GM21515 (cell line): ENCODE data around the gene PKN3.
"Not testable (repeated sequence)": the region's sequence is repeated elsewhere in the genome, so short reads cannot be mapped to it uniquely, and the experiment has no call there.

Experiments
- ATAC-seq: cut with Tn5 transposase; IDR thresholded peaks from one replicate; pipeline ENCODE4 v1.9.1; 2021; ENCODE audit not compliant: unreplicated experiment

PKN3 gene

GRCh38 chr9:128702445-128702948, at the start of gene PKN3:
Gene PKN3 (plus strand): TSS chr9:128702503. CDS start chr9:128702916, 413 bp downstream.
- peak; percentile 67 for ATAC-seq

GRCh38 chr9:128653908-128654307, 48.4 kb upstream of the PKN3 start:
- ATAC-seq = no peak

GRCh38 chr9:128654481-128654880, 47.8 kb upstream of the PKN3 start:
- no peak for ATAC-seq

- peak; percentile 67 for ATAC-seq
Observed at GRCh38 chr9:128656416-128657343, 45.6 kb upstream of the PKN3 start, which contains the start of gene DYNC2I2. Gene DYNC2I2 (minus strand): TSS chr9:128656847. CDS start chr9:128656726, 121 bp downstream.

DNA sequence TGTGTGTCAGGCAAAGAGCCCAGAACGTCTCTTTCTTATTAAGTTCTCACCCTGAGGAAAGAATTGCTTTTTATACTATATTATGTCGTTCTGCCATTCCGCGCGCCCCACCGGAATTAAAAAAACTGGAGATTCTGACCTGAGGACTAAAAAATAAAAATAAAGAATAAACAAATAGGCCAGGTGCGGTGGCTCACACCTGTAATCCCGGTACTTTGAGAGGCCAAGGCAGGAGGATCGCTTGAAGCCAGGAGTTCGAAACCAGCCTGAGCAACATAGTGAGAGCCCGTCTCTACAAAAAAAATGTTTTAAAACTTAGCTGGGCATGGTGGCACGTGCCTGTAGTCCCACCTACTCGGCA, 45.0 kb upstream of the PKN3 start:
- no peak for ATAC-seq

GRCh38 chr9:128657796-128658195, 44.5 kb upstream of the PKN3 start:
- no peak for ATAC-seq

- not testable (repeated sequence) for ATAC-seq
Observed at GRCh38 chr9:128666481-128666941, 35.8 kb upstream of the PKN3 start.

DNA sequence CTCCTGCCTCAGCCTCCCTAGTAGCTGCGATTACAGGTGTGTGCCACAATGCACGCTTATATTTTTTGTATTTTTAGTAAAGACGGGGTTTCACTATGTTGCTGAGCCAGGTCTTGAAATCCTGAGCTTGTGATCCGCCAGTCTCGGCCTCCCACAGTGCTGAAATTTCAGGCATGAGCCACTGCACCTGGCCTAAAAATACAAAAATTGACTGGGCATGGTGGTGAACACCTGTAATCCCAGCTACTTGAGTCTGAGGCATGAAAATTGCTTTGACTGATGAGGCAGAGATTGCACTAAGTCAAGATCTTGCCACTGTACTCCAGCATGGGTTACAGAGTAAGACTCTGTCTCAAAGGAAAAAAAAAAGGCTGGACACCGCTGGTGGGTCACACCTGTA, 32.5 kb upstream of the PKN3 start:
- no peak for ATAC-seq

- ATAC-seq = no peak
Observed at GRCh38 chr9:128675382-128675781, 26.9 kb upstream of the PKN3 start.

GRCh38 chr9:128677794-128678193, 24.5 kb upstream of the PKN3 start:
- no peak for ATAC-seq

GRCh38 chr9:128683340-128684064, 18.8 kb upstream of the PKN3 start:
- no peak for ATAC-seq

DNA sequence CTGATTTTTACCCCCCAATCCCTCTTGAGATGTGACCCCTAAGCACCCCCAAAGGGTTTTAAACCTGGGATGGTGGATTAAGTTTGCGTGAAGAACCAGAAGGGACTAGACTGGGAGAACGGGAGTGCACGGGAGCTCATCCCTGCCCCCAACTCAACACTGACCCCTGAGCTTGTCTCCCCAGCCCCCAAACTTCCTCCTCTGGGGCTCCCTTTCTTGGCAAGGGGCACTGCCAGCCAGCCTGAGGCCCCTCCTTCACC, 18.3 kb upstream of the PKN3 start:
- ATAC-seq = no peak

- peak; percentile 32 for ATAC-seq
Observed at GRCh38 chr9:128684325-128685199, 17.7 kb upstream of the PKN3 start.

- ATAC-seq = no peak
Observed at GRCh38 chr9:128685636-128686489, 16.4 kb upstream of the PKN3 start.

DNA sequence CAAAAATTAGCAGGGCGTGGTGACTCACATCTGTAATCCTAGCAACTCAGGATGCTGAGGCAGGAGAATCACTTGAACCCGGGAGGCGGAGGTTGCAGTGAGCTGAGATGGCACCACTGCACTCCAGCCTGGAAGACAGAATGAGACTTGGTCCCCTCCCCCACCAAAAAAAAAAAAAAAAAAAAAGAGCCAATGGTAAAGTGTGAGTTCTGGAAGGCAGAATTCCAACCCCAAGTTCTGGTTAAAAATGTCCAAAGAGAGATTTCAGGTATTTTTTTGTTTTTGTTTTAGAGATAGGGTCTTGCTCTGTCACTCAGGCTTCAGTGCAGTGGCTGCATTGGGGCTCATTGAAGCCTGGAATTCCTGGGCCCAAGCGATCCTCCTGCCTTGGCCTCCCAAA, 14.8 kb upstream of the PKN3 start:
- no peak for ATAC-seq

DNA sequence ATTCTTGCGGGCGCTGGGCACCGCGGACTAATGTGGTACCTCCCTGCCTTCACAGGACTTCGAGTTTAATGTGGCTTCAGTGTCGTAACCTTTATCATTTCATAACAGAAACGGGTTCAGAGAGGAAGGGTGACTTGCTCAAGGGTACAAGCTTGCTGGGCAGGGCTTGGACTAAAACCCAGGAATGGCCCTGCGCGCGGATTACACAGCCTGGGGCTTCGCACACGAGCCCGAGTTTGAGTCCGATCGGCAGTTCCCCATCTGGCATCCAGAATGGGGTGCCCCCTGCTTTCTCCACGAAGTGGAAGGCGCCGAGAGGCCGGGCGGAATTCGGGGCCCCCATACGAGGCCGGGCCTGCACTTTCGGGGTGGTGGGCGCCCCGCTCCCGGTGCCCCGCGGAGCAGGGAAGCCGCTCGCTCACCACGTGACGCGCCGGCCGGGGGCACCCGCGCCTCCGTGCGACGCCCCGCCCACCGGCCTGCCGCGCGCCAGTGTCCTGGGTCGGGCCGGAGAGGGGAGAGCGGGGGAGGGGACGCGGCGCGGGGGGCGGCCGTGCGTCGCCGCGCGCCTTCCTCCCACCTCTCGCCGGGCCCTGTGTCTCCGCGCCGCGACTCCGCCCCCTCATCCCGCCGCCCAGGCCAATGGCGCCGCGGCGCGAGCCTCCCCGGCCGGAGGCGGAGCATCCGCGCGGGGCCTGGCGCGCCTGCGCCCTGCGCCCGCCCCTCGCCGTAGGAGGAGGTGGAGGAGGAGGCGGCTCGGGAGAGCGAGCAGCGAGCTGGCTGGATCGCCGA, 13.6 kb upstream of the PKN3 start, which contains the start of gene SET:
Gene SET (plus strand): TSS at position 722 of the 792 bp plus-strand sequence. CDS start 361 bp downstream, outside the sequence.
- ATAC-seq = peak; percentile 65

GRCh38 chr9:128689293-128689774, 13.0 kb upstream of the PKN3 start:
- peak; percentile 4 for ATAC-seq

- ATAC-seq = no peak
Observed at GRCh38 chr9:128689820-128690683, 12.3 kb upstream of the PKN3 start.
